ENCODE results near the gene MMP23B.

DNA sequence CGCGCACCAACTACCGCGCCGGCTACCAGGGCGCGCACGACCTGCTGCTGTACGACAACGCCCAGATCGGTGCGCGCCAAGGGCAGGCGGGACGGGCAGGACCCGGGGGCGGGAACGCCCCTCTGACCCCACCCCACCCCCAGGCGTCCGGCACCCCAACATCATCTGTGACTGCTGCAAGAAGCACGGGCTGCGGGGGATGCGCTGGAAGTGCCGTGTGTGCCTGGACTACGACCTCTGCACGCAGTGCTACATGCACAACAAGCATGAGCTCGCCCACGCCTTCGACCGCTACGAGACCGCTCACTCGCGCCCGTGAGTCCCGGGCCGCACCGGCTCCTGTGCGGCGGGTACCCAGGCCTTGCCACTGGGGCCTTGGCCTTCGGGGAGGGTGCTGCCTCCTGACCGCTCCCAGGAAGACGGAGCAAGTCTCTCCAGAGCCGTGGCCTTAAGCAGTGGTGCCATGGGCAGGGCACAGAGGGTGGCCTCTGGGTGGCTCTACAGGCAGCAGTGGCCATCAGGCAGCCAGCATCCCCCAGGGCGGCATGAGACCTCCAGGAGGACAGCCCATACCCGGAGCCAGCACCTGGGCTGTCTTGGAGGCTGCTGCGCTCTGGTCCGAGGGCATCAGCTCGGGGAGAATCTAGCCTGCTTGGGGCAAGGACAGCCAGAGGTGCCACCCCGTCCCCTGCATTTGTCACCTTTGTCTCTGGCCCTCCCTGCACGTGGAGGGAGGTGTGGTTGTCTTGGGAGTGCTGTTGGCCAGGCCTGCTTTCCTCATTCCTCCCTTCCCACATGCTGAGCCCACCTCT lies 8.1 kb upstream of the MMP23B start:
- TF ChIP-seq TAF1 (IDR thresholded peaks at IDR 0.05; ENCODE audit: low read depth) (no peak), EGR1 (IDR thresholded peaks at IDR 0.05) (no peak), CREB1 (IDR thresholded peaks at IDR 0.05; ENCODE audit: low read depth) (no peak), CEBPB (IDR thresholded peaks at IDR 0.05) (no peak), RAD21 (IDR thresholded peaks at IDR 0.05; ENCODE audit: low read depth) (no peak), YY1 (IDR thresholded peaks at IDR 0.05; ENCODE audit: low read depth) (no peak), EP300 (IDR thresholded peaks at IDR 0.05; ENCODE audit: borderline replicate concordance) (no peak)
- TF ChIP-seq, protein P1, sequence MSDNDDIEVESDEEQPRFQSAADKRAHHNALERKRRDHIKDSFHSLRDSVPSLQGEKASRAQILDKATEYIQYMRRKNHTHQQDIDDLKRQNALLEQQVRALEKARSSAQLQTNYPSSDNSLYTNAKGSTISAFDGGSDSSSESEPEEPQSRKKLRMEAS (IDR thresholded peaks at IDR 0.05) = peak; percentile 38; the same call in 1 of the 2 replicates

Data from Ishikawa (cell line).